CD14-positive monocyte (primary cell): ENCODE data around the gene ASTN2. TPM values are rescaled to one million over a fixed set of nuclear protein-coding genes. Genes with fewer than 3 reads are reported as not detected.

Experiments used
- DNase-seq, 3 donors: peaks; one replicate each; pipeline ENCODE4 v3.0.0-alpha.2; 2011 to 2022
- H2AFZ ChIP-seq: 2 replicates; pipeline ENCODE4 v1.6.0; 2012; ENCODE audit warnings: mild to moderate bottlenecking, low read depth, low read length, inconsistent platforms; ENCODE audit not compliant: insufficient read depth, poor library complexity, severe bottlenecking
- H3K27ac ChIP-seq, 2 donors: 1 replicate in 1 of 2; 2 replicates in 1 of 2; pipeline ENCODE4 v1.5.1; 2012 to 2013; ENCODE audit warnings: low read length in 2 of 2, control low read depth in 1 of 2, inconsistent platforms in 1 of 2, low read depth in 1 of 2, mild to moderate bottlenecking in 1 of 2
- H3K27me3 ChIP-seq, 2 donors: one replicate each; pipeline versions ENCODE4 v1.6.0 to v1.6.1; 2011 to 2013; ENCODE audit warnings: low read length in 2 of 2; ENCODE audit not compliant: control insufficient read depth in 2 of 2, insufficient read depth in 2 of 2
- H3K36me3 ChIP-seq, 2 donors: replicated peaks in 1 of 2; 1 replicate in 1 of 2; 2 replicates in 1 of 2; pipeline versions ENCODE4 v1.5.1 to v1.6.1; 2012 to 2013; ENCODE audit warnings: low read length in 2 of 2, control low read depth in 1 of 2, inconsistent platforms in 1 of 2, mild to moderate bottlenecking in 1 of 2; ENCODE audit not compliant: insufficient read depth in 2 of 2, control insufficient read depth in 1 of 2
- H3K4me1 ChIP-seq, 2 donors: 1 replicate in 1 of 2; 2 replicates in 1 of 2; pipeline versions ENCODE4 v1.5.1 to v1.6.1; 2012 to 2013; ENCODE audit warnings: low read length in 2 of 2, control low read depth in 1 of 2, inconsistent platforms in 1 of 2, mild to moderate bottlenecking in 1 of 2, moderate library complexity in 1 of 2; ENCODE audit not compliant: insufficient read depth in 2 of 2, control insufficient read depth in 1 of 2
- H3K4me2 ChIP-seq: replicated peaks from 2 replicates; pipeline ENCODE3; 2012; ENCODE audit warnings: low read length, moderate library complexity, mild to moderate bottlenecking; ENCODE audit not compliant: poor library complexity, severe bottlenecking; ENCODE audit errors: extremely low read depth
- H3K4me3 ChIP-seq, 3 experiments: fragments of 200-600 bp in 1 of 3; sonication (generic) in 1 of 3; replicated peaks in 1 of 3; 1 replicate in 2 of 3; 2 replicates in 1 of 3; pipeline ENCODE4 v1.5.1; 2011 to 2013; ENCODE audit warnings: low read length in 3 of 3, mild to moderate bottlenecking in 3 of 3, control low read depth in 2 of 3, low read depth in 2 of 3, inconsistent platforms in 1 of 3, moderate library complexity in 1 of 3
- H3K79me2 ChIP-seq: 2 replicates; pipeline ENCODE4 v1.6.0; 2012; ENCODE audit warnings: mild to moderate bottlenecking, control low read depth, inconsistent platforms, low read length, moderate library complexity; ENCODE audit not compliant: insufficient read depth
- H3K9ac ChIP-seq: 2 replicates; pipeline ENCODE4 v1.6.0; 2017; ENCODE audit warnings: low read length, mild to moderate bottlenecking; ENCODE audit not compliant: insufficient read depth, poor library complexity, severe bottlenecking
- H3K9me3 ChIP-seq, 2 donors: replicated peaks in 1 of 2; 1 replicate in 1 of 2; 2 replicates in 1 of 2; pipeline versions ENCODE4 v1.5.1 to v1.6.1; 2012 to 2013; ENCODE audit warnings: low read length in 2 of 2, control low read depth in 1 of 2; ENCODE audit not compliant: control insufficient read depth in 1 of 2, insufficient read depth in 1 of 2
- H4K20me1 ChIP-seq: 2 replicates; pipeline ENCODE4 v1.6.0; 2012; ENCODE audit warnings: mild to moderate bottlenecking, low read length, control low read depth, moderate library complexity; ENCODE audit not compliant: insufficient read depth
- H3K27ac Mint-ChIP-seq, 7 donors: one replicate each; pipeline ENCODE4 v1.8.0; 2020; ENCODE audit warnings: mild to moderate bottlenecking in 7 of 7, mixed read lengths in 7 of 7, moderate library complexity in 6 of 7, inconsistent platforms in 2 of 7
- H3K27me3 Mint-ChIP-seq, 3 donors: one replicate each; pipeline ENCODE4 v1.8.0; 2021 to 2022; ENCODE audit warnings: low read depth in 3 of 3, mild to moderate bottlenecking in 3 of 3, mixed read lengths in 3 of 3, moderate library complexity in 3 of 3, inconsistent platforms in 1 of 3
- H3K36me3 Mint-ChIP-seq, 2 donors: one replicate each; pipeline ENCODE4 v1.8.0; 2020; ENCODE audit warnings: mixed read lengths in 2 of 2, inconsistent platforms in 1 of 2, mild to moderate bottlenecking in 1 of 2
- H3K4me1 Mint-ChIP-seq: one replicate; pipeline ENCODE4 v1.8.0; 2020; ENCODE audit warnings: mild to moderate bottlenecking, mixed read lengths
- H3K4me3 Mint-ChIP-seq, 2 donors: one replicate each; pipeline ENCODE4 v1.8.0; 2020; ENCODE audit warnings: mild to moderate bottlenecking in 2 of 2, mixed read lengths in 2 of 2, moderate library complexity in 1 of 2
- H3K9me3 Mint-ChIP-seq, 7 donors: one replicate each; pipeline ENCODE4 v1.8.0; 2020 to 2022; ENCODE audit warnings: mixed read lengths in 7 of 7, mild to moderate bottlenecking in 6 of 7, moderate library complexity in 6 of 7, inconsistent platforms in 2 of 7
- WGBS: methylation state at CpG from one replicate; pipeline ENCODE4 v1.1.5; 2013; ENCODE audit warnings: missing lambda C conversion rate; ENCODE audit not compliant: insufficient coverage; 5-methylcytosine and 5-hydroxymethylcytosine counted together
- intact Hi-C, 2 donors: fragments of 100-400 bp; cut with micrococcal nuclease; formaldehyde crosslinking; loops; one replicate each; pipeline versions ENCODE4 v1.15.0 to v1.15.1; 2023
- polyA plus RNA-seq, 3 donors: library from polyadenylated mRNA; depleted of rRNA in 1 of 3; unstranded in 2 of 3; stranded (reverse) in 1 of 3; fragments of 300-500 nt in 2 of 3; fragments of >200 nt in 1 of 3; fragmentation: Illumina TruSeq in 2 of 3; gene quantifications; 1 replicate in 2 of 3; 2 replicates in 1 of 3; pipeline ENCODE4 v1.2.3, GENCODE V29; 2012 to 2021
- TF ChIP-seq, protein P1 (sequence below): fragments of 200-600 bp; IDR thresholded peaks from one replicate; pipeline ENCODE4 v1.8.0; 2022; ENCODE audit warnings: antibody characterized with exemption, mild to moderate bottlenecking

The ASTN2 gene
- polyA plus RNA-seq, 3 donors = not detected

DNA sequence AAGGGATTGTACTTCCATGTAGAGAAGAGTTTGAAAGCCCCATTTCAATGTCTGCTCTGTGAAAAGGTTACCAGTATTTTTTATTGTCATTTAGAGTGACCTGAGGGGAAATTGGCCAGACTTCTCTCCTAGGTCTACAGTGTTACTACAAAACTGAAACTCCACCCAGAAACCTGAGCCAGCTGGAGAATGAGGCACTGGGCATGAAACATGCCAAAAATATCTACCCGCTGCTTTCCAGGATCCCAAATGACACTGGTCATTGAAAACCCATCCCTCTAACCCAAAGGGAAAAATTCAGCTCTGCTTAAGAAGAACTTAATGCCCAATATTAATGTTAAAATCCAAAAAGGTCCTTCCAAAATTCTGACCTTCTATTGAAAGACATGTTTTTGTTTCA is 826.9 kb downstream of the ASTN2 start:
- H3K4me1 ChIP-seq = no peaks in the 10 kb centered on the region
- peaks cover 2 to 19% (median 7%) of the 10 kb centered on the region in 7 donors for H3K9me3 Mint-ChIP-seq
- no peak overlapping the region for H2AFZ ChIP-seq
- H3K4me3 Mint-ChIP-seq = no peak overlapping the region
- peaks cover 0 to 3% (median 2%) of the 10 kb centered on the region in 3 donors for H3K27me3 Mint-ChIP-seq
- no peak overlapping the region for H3K27ac Mint-ChIP-seq
- H3K4me3 ChIP-seq = no peak overlapping the region
- no peaks in the 10 kb centered on the region for H3K79me2 ChIP-seq
- H4K20me1 ChIP-seq = no peaks in the 10 kb centered on the region
- no peak for DNase-seq
- intact Hi-C loops = no loop called here
- 100% methylated on average over 1 of the region's 1 CpG for WGBS
- no peaks in the 10 kb centered on the region for H3K36me3 ChIP-seq
- H3K4me1 Mint-ChIP-seq = no peaks in the 10 kb centered on the region
- no peak overlapping the region for H3K9ac ChIP-seq
- H3K9me3 ChIP-seq = peaks cover 0 to 14% of the 10 kb centered on the region in 2 donors
- H3K27me3 ChIP-seq = no peaks in the 10 kb centered on the region
- H3K27ac ChIP-seq = no peak overlapping the region
- no peak overlapping the region for H3K4me2 ChIP-seq
- H3K36me3 Mint-ChIP-seq = no peaks in the 10 kb centered on the region
- TF ChIP-seq, protein P1, sequence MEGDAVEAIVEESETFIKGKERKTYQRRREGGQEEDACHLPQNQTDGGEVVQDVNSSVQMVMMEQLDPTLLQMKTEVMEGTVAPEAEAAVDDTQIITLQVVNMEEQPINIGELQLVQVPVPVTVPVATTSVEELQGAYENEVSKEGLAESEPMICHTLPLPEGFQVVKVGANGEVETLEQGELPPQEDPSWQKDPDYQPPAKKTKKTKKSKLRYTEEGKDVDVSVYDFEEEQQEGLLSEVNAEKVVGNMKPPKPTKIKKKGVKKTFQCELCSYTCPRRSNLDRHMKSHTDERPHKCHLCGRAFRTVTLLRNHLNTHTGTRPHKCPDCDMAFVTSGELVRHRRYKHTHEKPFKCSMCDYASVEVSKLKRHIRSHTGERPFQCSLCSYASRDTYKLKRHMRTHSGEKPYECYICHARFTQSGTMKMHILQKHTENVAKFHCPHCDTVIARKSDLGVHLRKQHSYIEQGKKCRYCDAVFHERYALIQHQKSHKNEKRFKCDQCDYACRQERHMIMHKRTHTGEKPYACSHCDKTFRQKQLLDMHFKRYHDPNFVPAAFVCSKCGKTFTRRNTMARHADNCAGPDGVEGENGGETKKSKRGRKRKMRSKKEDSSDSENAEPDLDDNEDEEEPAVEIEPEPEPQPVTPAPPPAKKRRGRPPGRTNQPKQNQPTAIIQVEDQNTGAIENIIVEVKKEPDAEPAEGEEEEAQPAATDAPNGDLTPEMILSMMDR = no peak

DNA sequence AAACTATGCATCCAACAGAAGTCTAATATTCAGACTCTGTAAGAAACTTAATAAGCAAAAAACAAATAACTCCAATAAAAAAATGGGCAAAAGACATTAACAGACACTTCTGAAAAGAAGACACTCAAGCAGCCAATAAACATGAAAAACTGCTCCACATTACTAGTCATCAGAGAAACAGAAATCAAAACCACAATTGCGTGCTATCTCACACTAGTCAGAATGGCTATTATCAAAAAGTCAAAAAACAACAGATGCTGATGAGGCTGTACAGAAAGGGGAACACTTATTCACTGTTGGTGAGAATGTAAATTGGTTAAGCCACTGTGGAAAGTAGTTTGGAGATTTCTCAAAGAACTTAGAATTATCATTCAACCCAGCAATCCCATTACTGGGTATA is 829.0 kb downstream of the ASTN2 start:
- H3K9me3 ChIP-seq = peaks cover 0 to 12% of the 10 kb centered on the region in 2 donors
- H3K27me3 ChIP-seq = no peaks in the 10 kb centered on the region
- no peak overlapping the region for H2AFZ ChIP-seq
- WGBS = no CpG with 5 or more reads among the region's 1 CpG
- Mint-ChIP-seq H3K9me3 (peaks cover 2 to 18% (median 7%) of the 10 kb centered on the region in 7 donors), H3K36me3 (no peaks in the 10 kb centered on the region), H3K27me3 (peaks cover 0 to 1% (median 0%) of the 10 kb centered on the region in 3 donors), H3K4me1 (no peaks in the 10 kb centered on the region), H3K27ac (no peak overlapping the region), H3K4me3 (no peak overlapping the region)
- no peak overlapping the region for H3K4me3 ChIP-seq
- H3K4me1 ChIP-seq = no peaks in the 10 kb centered on the region
- no peak overlapping the region for H3K4me2 ChIP-seq
- TF ChIP-seq, protein P1 = no peak
- no peak overlapping the region for H3K9ac ChIP-seq
- H3K36me3 ChIP-seq = no peaks in the 10 kb centered on the region
- no peaks in the 10 kb centered on the region for H3K79me2 ChIP-seq
- no peaks in the 10 kb centered on the region for H4K20me1 ChIP-seq
- no peak for DNase-seq
- no peak overlapping the region for H3K27ac ChIP-seq
- intact Hi-C loops = no loop called here
